HG03439 (cell line): ENCODE data around the gene SSTR5.

Source experiments
- ATAC-seq: cut with Tn5 transposase; IDR thresholded peaks from one replicate; pipeline ENCODE4 v1.9.1; 2021; ENCODE audit warnings: mild to moderate bottlenecking, moderate library complexity; ENCODE audit not compliant: unreplicated experiment

Gene SSTR5

DNA sequence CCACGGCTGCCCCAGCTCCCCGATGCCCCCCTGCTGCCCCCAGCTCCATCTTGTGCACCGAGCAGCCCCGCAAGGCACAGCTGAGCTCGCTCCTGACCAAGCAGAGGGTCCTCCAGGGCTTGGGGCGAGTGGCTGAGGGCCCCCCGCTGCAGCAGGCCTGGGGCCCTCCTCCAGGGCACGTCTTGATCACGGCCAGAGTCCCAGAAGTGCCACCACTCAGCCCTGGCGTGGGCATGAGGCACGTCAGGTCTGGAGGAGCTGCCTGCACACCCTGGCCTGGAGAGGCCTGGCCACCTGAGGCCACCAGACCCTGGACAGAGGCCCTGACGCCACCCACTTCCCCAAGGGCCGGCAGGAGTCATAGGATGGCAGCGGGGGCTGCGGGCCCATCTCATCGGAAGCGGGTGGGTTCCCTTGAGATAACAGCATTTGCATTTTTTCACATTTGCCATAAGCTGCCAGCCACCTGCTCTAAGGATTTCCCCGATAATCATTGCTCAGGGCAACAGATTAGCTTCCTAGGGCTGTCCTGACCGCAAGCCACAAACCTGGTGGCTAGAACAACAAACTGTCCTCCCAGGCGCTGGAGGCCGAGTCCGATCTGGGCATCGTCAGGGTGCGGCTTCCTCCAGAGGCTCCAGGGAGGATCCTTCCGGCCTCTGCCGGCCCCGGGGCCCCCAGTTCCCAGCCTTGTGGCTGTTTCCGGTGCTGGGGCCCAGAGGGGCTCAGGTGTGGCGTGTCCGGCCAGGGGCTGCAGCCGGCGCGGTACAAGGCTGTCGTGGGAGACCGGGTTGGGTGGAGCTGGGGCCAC, 47.4 kb downstream of the SSTR5 start:
- ATAC-seq: no peak

DNA sequence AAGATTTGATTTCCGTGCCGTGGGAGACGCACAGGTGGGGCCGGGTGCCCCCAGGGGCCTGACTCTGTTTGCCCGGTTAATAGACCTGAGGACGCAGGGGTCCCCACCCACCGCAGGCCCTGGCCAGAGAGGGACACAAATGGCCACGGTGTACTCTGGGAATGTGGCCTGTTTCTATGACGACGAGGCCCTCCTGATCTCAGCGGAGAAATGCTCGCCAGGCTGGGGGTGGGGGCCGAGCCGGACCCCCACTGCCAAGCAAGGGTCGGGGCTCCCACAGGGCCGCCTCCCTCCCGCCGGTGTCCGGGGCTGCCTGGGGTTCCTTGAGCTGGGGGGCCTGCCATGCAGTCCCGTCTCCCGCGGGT, 48.0 kb downstream of the SSTR5 start:
- ATAC-seq: no peak

- ATAC-seq: no peak
Measured at GRCh38 chr16:1121009-1121408, 48.5 kb downstream of the SSTR5 start.

- ATAC-seq: no peak
Measured at GRCh38 chr16:1121601-1122397, 49.3 kb downstream of the SSTR5 start.

- ATAC-seq: no peak
Measured at GRCh38 chr16:1122398-1122765, 49.8 kb downstream of the SSTR5 start.

DNA sequence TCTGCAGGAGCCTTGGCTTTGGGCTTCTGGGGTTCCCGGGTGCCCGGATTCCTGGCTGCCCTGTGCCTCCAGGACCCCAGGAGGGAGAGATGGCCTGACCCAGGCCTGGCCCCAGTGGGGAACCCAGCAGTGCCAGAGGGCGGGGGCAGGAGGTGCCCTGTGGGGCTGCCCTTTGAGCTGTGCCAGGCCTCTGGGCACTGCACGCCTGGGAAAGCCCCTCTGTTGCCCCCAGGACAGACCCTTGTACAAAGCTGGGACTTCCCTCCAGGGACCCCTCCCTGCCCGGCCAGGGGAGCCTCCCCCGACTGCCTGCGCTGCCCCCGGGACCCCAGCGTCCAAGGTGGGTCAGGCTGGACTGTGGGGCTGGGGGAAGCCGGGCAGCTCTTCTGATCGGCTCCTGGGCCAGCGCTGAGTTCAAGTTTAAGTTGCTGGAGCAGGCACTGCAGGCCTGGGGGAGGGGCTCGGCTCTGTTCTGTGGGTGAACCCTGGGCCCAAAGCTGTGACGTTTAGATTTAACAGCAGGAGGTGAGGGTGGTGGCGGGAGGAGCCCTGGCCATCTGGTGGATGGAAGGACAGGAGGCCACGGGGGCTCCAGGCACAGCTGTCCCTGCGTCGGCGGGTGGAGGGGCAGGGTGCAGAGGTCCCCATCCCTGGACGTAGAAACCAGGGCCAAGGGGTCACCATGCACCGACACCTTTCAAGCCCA, 51.1 kb downstream of the SSTR5 start:
- no peak for ATAC-seq

- ATAC-seq: no peak
Measured at GRCh38 chr16:1124291-1124690, 51.7 kb downstream of the SSTR5 start.

GRCh38 chr16:1124795-1125194, 52.2 kb downstream of the SSTR5 start:
- ATAC-seq: no peak

GRCh38 chr16:1125471-1125870, 52.9 kb downstream of the SSTR5 start:
- ATAC-seq: no peak

DNA sequence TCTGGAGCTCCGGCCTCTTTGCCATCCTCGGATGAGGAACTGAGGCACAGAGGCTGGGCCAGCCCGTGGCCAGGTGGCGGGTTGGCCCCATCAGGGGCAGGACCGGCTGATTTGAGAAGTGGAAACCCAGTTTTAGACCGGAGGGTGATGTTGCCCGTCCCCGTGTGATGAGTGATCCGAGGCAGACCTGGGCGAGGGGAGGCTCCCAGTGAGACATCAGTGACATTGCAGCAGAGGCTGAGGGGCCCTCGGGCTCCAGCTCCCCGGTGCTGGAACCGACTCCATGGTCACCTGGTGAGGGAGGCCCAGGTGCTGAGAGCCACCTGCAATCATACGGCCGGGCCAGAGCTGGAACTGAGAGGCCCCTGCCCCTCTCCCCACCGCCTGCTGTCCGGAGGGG, 53.5 kb downstream of the SSTR5 start:
- no peak for ATAC-seq

- ATAC-seq: no peak
Measured at GRCh38 chr16:1126586-1126985, 54.0 kb downstream of the SSTR5 start.

GRCh38 chr16:1127101-1127500, 54.6 kb downstream of the SSTR5 start:
- no peak for ATAC-seq

- no peak for ATAC-seq
Measured at GRCh38 chr16:1127971-1128715, 55.6 kb downstream of the SSTR5 start.

GRCh38 chr16:1129106-1129960, 56.8 kb downstream of the SSTR5 start:
- no peak for ATAC-seq

- ATAC-seq: no peak
Measured at GRCh38 chr16:1130382-1130781, 57.8 kb downstream of the SSTR5 start.
